HCT116 (cell line): ENCODE data around the gene TMEM202. TPM values are rescaled to one million over a fixed set of nuclear protein-coding genes. Genes with fewer than 3 reads are reported as not detected.

ENCODE experiments used
- ATAC-seq: fragments of 200-7000 bp; cut with Tn5 transposase; 2 replicates; pipeline ENCODE4 v1.9.1; 2020; ENCODE audit warnings: mild to moderate bottlenecking, moderate library complexity
- BruUV-seq: library from RNA; stranded (reverse); fragments of 400-500 nt; replicated peaks from 2 replicates; lab custom pipeline; 2021; lab: Mats Ljungman, UMichigan
- CTCF ChIA-PET: fragments of 300-600 bp; sonication (Branson Sonifier 250); formaldehyde crosslinking; loops from one replicate; lab custom pipeline; 2021; ENCODE audit warnings: antibody characterized with exemption; lab: Charles Lee
- POLR2A ChIA-PET: fragments of 300-600, 350-600 bp; sonication (Branson Sonifier 250); formaldehyde crosslinking; loops from one replicate; lab custom pipeline; 2021; ENCODE audit warnings: antibody characterized with exemption; lab: Charles Lee
- RAD21 ChIA-PET, 2 experiments: fragments of 300-600 bp; sonication (Branson Sonifier 250); formaldehyde crosslinking; loops; one replicate each; lab custom pipeline; 2023; ENCODE audit warnings: low total read pairs in 2 of 2; ENCODE audit not compliant: uncharacterized antibody in 2 of 2, unreplicated experiment in 2 of 2, low non-redundant PET in 1 of 2; lab: Charles Lee
- DNase-seq: peaks from one replicate; pipeline ENCODE4 v3.0.0-alpha.2; 2010; ENCODE audit warnings: low read depth, low spot score
- H2AFZ ChIP-seq: fragments of 200-600 bp; shearing (Covaris generic), sonication (generic); 2 replicates; pipeline ENCODE4 v1.6.1; 2017; ENCODE audit warnings: low read depth, mixed run types, mixed read lengths, antibody characterized with exemption, low read length; ENCODE audit not compliant: poor library complexity, severe bottlenecking
- H3K27ac ChIP-seq: 2 replicates; pipeline ENCODE4 v1.5.1; 2012; ENCODE audit warnings: low read depth, low read length
- H3K27me3 ChIP-seq: fragments of 200-600 bp; sonication (generic); 2 replicates; pipeline ENCODE4 v1.6.1; 2016; ENCODE audit warnings: mixed run types, low read length, mixed read lengths; ENCODE audit not compliant: insufficient read depth
- H3K36me3 ChIP-seq, 2 experiments: fragments of 200-500 bp in 1 of 2; fragments of 200-600 bp in 1 of 2; sonication (Bioruptor generic) in 1 of 2; sonication (generic) in 1 of 2; 2 replicates each; pipeline versions ENCODE4 v1.5.1 to v1.6.1; 2014 to 2016; ENCODE audit warnings: low read length in 2 of 2, inconsistent platforms in 1 of 2, mixed read lengths in 1 of 2, mixed run types in 1 of 2; ENCODE audit not compliant: insufficient read depth in 2 of 2, control insufficient read depth in 1 of 2
- H3K4me1 ChIP-seq, 2 experiments: fragments of 200-600 bp in 1 of 2; sonication (generic) in 1 of 2; 2 replicates each; pipeline versions ENCODE4 v1.5.1 to v1.6.1; 2012 to 2017; ENCODE audit warnings: low read length in 2 of 2, inconsistent platforms in 1 of 2, mild to moderate bottlenecking in 1 of 2, mixed read lengths in 1 of 2, mixed run types in 1 of 2, moderate library complexity in 1 of 2; ENCODE audit not compliant: insufficient read depth in 2 of 2, control insufficient read depth in 1 of 2
- H3K4me2 ChIP-seq: fragments of 200-600 bp; sonication (generic); 2 replicates; pipeline ENCODE4 v1.6.1; 2017; ENCODE audit warnings: mixed run types, low read length, mixed read lengths
- H3K4me3 ChIP-seq, 2 experiments: fragments of 200-600 bp in 1 of 2; sonication (generic) in 1 of 2; replicated peaks in 1 of 2; 2 replicates each; pipeline ENCODE4 v1.5.1; 2011 to 2016; ENCODE audit warnings: low read length in 2 of 2, control low read depth in 1 of 2, low read depth in 1 of 2, mild to moderate bottlenecking in 1 of 2, mixed read lengths in 1 of 2, mixed run types in 1 of 2
- H3K79me2 ChIP-seq: fragments of 200-600 bp; sonication (generic); 2 replicates; pipeline ENCODE4 v1.6.1; 2017; ENCODE audit warnings: mild to moderate bottlenecking, mixed run types, low read length, moderate library complexity, mixed read lengths; ENCODE audit not compliant: insufficient read depth
- H3K9ac ChIP-seq: fragments of 200-600 bp; sonication (generic); 2 replicates; pipeline ENCODE4 v1.6.1; 2016; ENCODE audit warnings: low read length, mixed read lengths
- H3K9me2 ChIP-seq: fragments of 200-600 bp; sonication (generic), shearing (Covaris generic); 2 replicates; pipeline ENCODE4 v1.6.1; 2017; ENCODE audit warnings: mixed run types, mild to moderate bottlenecking, moderate library complexity; ENCODE audit not compliant: insufficient read depth
- H3K9me3 ChIP-seq, 2 experiments: fragments of 200-500 bp in 1 of 2; fragments of 200-600 bp in 1 of 2; sonication (Bioruptor generic) in 1 of 2; sonication (generic) in 1 of 2; 2 replicates each; pipeline ENCODE4 v1.6.1; 2014 to 2017; ENCODE audit warnings: low read length in 2 of 2, mixed read lengths in 2 of 2, inconsistent platforms in 1 of 2, low read depth in 1 of 2, mild to moderate bottlenecking in 1 of 2, mixed run types in 1 of 2, moderate library complexity in 1 of 2; ENCODE audit not compliant: control insufficient read depth in 1 of 2, insufficient read depth in 1 of 2
- H4K20me1 ChIP-seq: fragments of 200-600 bp; sonication (generic), shearing (Covaris generic); 2 replicates; pipeline ENCODE4 v1.6.1; 2017; ENCODE audit warnings: mixed run types, mild to moderate bottlenecking, moderate library complexity; ENCODE audit not compliant: insufficient read depth
- ATF3 ChIP-seq: IDR thresholded peaks from 2 replicates; pipeline ENCODE4 v1.6.1; 2012
- CTCF ChIP-seq, 3 experiments: fragments of 200-600 bp in 1 of 3; sonication (generic) in 1 of 3; IDR thresholded peaks in 2 of 3; conservative IDR thresholded peaks in 1 of 3; 2 replicates each; pipeline ENCODE4 v1.5.1; 2012 to 2017; ENCODE audit warnings: low read depth in 2 of 3, low read length in 2 of 3, antibody characterized with exemption in 1 of 3, borderline replicate concordance in 1 of 3, control low read depth in 1 of 3, mild to moderate bottlenecking in 1 of 3, mixed read lengths in 1 of 3, mixed run types in 1 of 3, moderate library complexity in 1 of 3; ENCODE audit not compliant: insufficient read depth in 1 of 3
- EGR1 ChIP-seq: IDR thresholded peaks from 2 replicates; pipeline ENCODE4 v1.6.1; 2012; ENCODE audit warnings: low read depth
- ELF1 ChIP-seq: IDR thresholded peaks from 2 replicates; pipeline ENCODE4 v1.6.1; 2012; ENCODE audit warnings: low read depth, borderline replicate concordance
- EZH2 ChIP-seq: fragments of 200-600 bp; sonication (generic); IDR thresholded peaks from 2 replicates; pipeline ENCODE4 v1.6.1; 2017; ENCODE audit warnings: antibody characterized with exemption, mixed run types
- EZH2phosphoT487 ChIP-seq: fragments of 200-600 bp; IDR thresholded peaks from 2 replicates; pipeline ENCODE4 v1.6.1; 2018; ENCODE audit warnings: antibody characterized with exemption, borderline replicate concordance
- JUND ChIP-seq: IDR thresholded peaks from 2 replicates; pipeline ENCODE4 v1.6.1; 2012
- POLR2AphosphoS5 ChIP-seq: IDR thresholded peaks from 2 replicates; pipeline ENCODE4 v1.6.1; 2011; ENCODE audit warnings: mild to moderate bottlenecking, low read depth, low read length, moderate library complexity
- RAD21 ChIP-seq: IDR thresholded peaks from 2 replicates; pipeline ENCODE4 v1.6.1; 2012; ENCODE audit warnings: low read depth, mild to moderate bottlenecking
- REST ChIP-seq: IDR thresholded peaks from 2 replicates; pipeline ENCODE4 v1.6.1; 2012; ENCODE audit warnings: low read depth
- SIN3A ChIP-seq: IDR thresholded peaks from 2 replicates; pipeline ENCODE4 v1.6.1; 2012; ENCODE audit warnings: low read depth
- SP1 ChIP-seq: IDR thresholded peaks from 2 replicates; pipeline ENCODE4 v1.6.1; 2012; ENCODE audit warnings: low read depth
- SRF ChIP-seq: IDR thresholded peaks from 2 replicates; pipeline ENCODE4 v1.6.1; 2012; ENCODE audit warnings: low read depth
- TCF7L2 ChIP-seq: IDR thresholded peaks from 2 replicates; pipeline ENCODE4 v1.7.0; 2011; ENCODE audit warnings: borderline replicate concordance, inconsistent platforms; ENCODE audit not compliant: insufficient read depth, insufficient read length; ENCODE audit errors: extremely low read depth
- ZBTB33 ChIP-seq: IDR thresholded peaks from 2 replicates; pipeline ENCODE4 v1.6.1; 2011; ENCODE audit warnings: mild to moderate bottlenecking, low read length, moderate library complexity; ENCODE audit not compliant: insufficient replicate concordance; ENCODE audit errors: extremely low read depth
- ZFX ChIP-seq: fragments of 450-650 bp; IDR thresholded peaks from 2 replicates; pipeline ENCODE4 v1.6.1; 2017
- intact Hi-C: fragments of 100-400 bp; cut with micrococcal nuclease; formaldehyde crosslinking; loops from 2 replicates; pipeline ENCODE4 v1.10.0; 2022
- total RNA-seq: library from RNA; stranded (reverse); gene quantifications from one replicate; pipeline ENCODE4 v1.2.1, GENCODE V29; 2021; ENCODE audit not compliant: unreplicated experiment

The TMEM202 gene
- total RNA-seq, 1 experiment from 2014 or later: not detected

GRCh38 chr15:72404356-72404755 is 6.3 kb downstream of the TMEM202 start:
- intact Hi-C loops: no loop called here
- H3K9me3 ChIP-seq: no peaks in the 10 kb centered on the region
- H3K79me2 ChIP-seq: no peaks in the 10 kb centered on the region
- POLR2A ChIA-PET: no interaction called here
- H3K4me1 ChIP-seq: no peaks in the 10 kb centered on the region
- no peak for TF ChIP-seq RAD21
- TF ChIP-seq EZH2phosphoT487: no peak
- TF ChIP-seq SIN3A: no peak
- TF ChIP-seq CTCF (IDR thresholded peaks at IDR 0.05 in 2 of 3, conservative IDR thresholded peaks at IDR 0.05 in 1 of 3; ENCODE audit: borderline replicate concordance in 1 of 3, insufficient read depth in 1 of 3, low read depth in 2 of 3, low read length in 2 of 3): no peak
- no peak for TF ChIP-seq ATF3
- TF ChIP-seq EGR1: no peak
- TF ChIP-seq ELF1: no peak
- TF ChIP-seq ZBTB33: no peak
- no peak for TF ChIP-seq REST
- TF ChIP-seq SP1: no peak
- no peak for TF ChIP-seq EZH2
- TF ChIP-seq ZFX: no peak
- no peak for TF ChIP-seq JUND
- no peak for TF ChIP-seq SRF
- no peak for TF ChIP-seq POLR2AphosphoS5
- TF ChIP-seq TCF7L2: no peak
- TF ChIP-seq, all 23 proteins: peak for 0
- Histone ChIP-seq H3K36me3 (no peaks in the 10 kb centered on the region), H2AFZ (no peak overlapping the region), H3K27me3 (peaks cover 60% of the 10 kb centered on the region), H3K4me2 (no peak overlapping the region), H3K4me3 (no peak overlapping the region), H3K9me2 (no peaks in the 10 kb centered on the region), H4K20me1 (no peaks in the 10 kb centered on the region), H3K27ac (no peak overlapping the region), H3K9ac (no peak overlapping the region)
- no TSS peak for BruUV-seq
- ATAC-seq (no peak), DNase-seq (no peak)
- RAD21 ChIA-PET: no interaction called here
- CTCF ChIA-PET: no interaction called here
